RWPE2 (cell line): ENCODE results near the gene TRIM56.
"Not testable (repeated sequence)": the region's sequence is repeated elsewhere in the genome, so short reads cannot be mapped to it uniquely, and the experiment has no call there.

Experiments
- ATAC-seq: fragments of 200-7000 bp; cut with Tn5 transposase; 3 replicates; pipeline ENCODE4 v1.9.1; 2021; ENCODE audit warnings: low read depth
- DNase-seq: peaks from one replicate; pipeline ENCODE4 v3.0.0-alpha.2; 2020; ENCODE audit warnings: low spot score
- H3K27ac ChIP-seq: fragments of 450-650 bp; 2 replicates; pipeline ENCODE4 v1.5.1; 2017; ENCODE audit warnings: mild to moderate bottlenecking; ENCODE audit not compliant: poor library complexity, severe bottlenecking
- H3K27me3 ChIP-seq: fragments of 250-450 bp; sonication (Bioruptor Pico); 2 replicates; pipeline ENCODE4 v1.5.1; 2021; ENCODE audit warnings: mild to moderate bottlenecking, moderate library complexity; ENCODE audit not compliant: insufficient read depth, poor library complexity, severe bottlenecking
- H3K36me3 ChIP-seq: fragments of 250-450 bp; sonication (Bioruptor Pico); 2 replicates; pipeline ENCODE4 v1.5.1; 2020; ENCODE audit warnings: low read depth, mild to moderate bottlenecking, moderate library complexity
- H3K4me1 ChIP-seq: fragments of 250-450 bp; sonication (Bioruptor Pico); 2 replicates; pipeline ENCODE4 v1.5.1; 2021; ENCODE audit warnings: mild to moderate bottlenecking, moderate library complexity; ENCODE audit not compliant: insufficient read depth, poor library complexity, severe bottlenecking
- H3K4me3 ChIP-seq: fragments of 250-450 bp; sonication (Bioruptor Pico); 2 replicates; pipeline ENCODE4 v1.5.1; 2021; ENCODE audit warnings: mild to moderate bottlenecking, moderate library complexity; ENCODE audit not compliant: severe bottlenecking
- H3K9me3 ChIP-seq: fragments of 250-450 bp; sonication (Bioruptor Pico); 2 replicates; pipeline ENCODE4 v1.5.1; 2021; ENCODE audit warnings: mild to moderate bottlenecking, moderate library complexity; ENCODE audit not compliant: severe bottlenecking
- CTCF ChIP-seq: fragments of 450-650 bp; IDR thresholded peaks from one replicate; pipeline ENCODE4 v1.5.1; 2017; ENCODE audit warnings: mild to moderate bottlenecking, moderate library complexity; ENCODE audit not compliant: poor library complexity, severe bottlenecking

The TRIM56 gene

GRCh38 chr7:101060992-101061391 lies 24.3 kb upstream of the TRIM56 start:
- Histone ChIP-seq H3K27me3 (peaks cover 17% of the 10 kb centered on the region), H3K27ac (no peak overlapping the region), H3K36me3 (no peaks in the 10 kb centered on the region), H3K4me1 (peaks cover 2% of the 10 kb centered on the region), H3K4me3 (no peak overlapping the region), H3K9me3 (no peaks in the 10 kb centered on the region)
- ATAC-seq (no peak), DNase-seq (no peak)
- no peak for TF ChIP-seq CTCF

- H3K27me3 ChIP-seq: not testable (repeated sequence)
These were observed 21.1 kb upstream of the TRIM56 start for GRCh38 chr7:101064176-101064550.

GRCh38 chr7:101065162-101065561 lies 20.1 kb upstream of the TRIM56 start:
- H3K36me3 ChIP-seq, H3K27ac ChIP-seq, H3K27me3 ChIP-seq, ATAC-seq, H3K4me3 ChIP-seq, DNase-seq, H3K4me1 ChIP-seq, H3K9me3 ChIP-seq: not testable (repeated sequence)

More at GRCh38 chr7:101064176-101064550, 21.1 kb upstream of the TRIM56 start:
- not testable (repeated sequence) for ATAC-seq, H3K36me3 ChIP-seq, H3K27ac ChIP-seq, H3K4me3 ChIP-seq, DNase-seq, H3K9me3 ChIP-seq, H3K4me1 ChIP-seq

GRCh38 chr7:101066141-101066832 lies 19.0 kb upstream of the TRIM56 start:
- Histone ChIP-seq H3K27ac (no peak overlapping the region), H3K27me3 (no peaks in the 10 kb centered on the region)
- no peak for TF ChIP-seq CTCF

GRCh38 chr7:101066833-101067177 lies 18.5 kb upstream of the TRIM56 start:
- Histone ChIP-seq H3K27ac (no peak overlapping the region), H3K4me3 (no peak overlapping the region), H3K36me3 (no peaks in the 10 kb centered on the region), H3K27me3 (no peaks in the 10 kb centered on the region), H3K9me3 (no peaks in the 10 kb centered on the region), H3K4me1 (peaks cover 7% of the 10 kb centered on the region)
- no peak for TF ChIP-seq CTCF
- DNase-seq (no peak), ATAC-seq (no peak)

More at GRCh38 chr7:101066141-101066832, 19.0 kb upstream of the TRIM56 start:
- H3K9me3 ChIP-seq: no peaks in the 10 kb centered on the region
- H3K4me3 ChIP-seq: no peak overlapping the region
- H3K4me1 ChIP-seq: peaks cover 7% of the 10 kb centered on the region
- ATAC-seq: peak; percentile 73
- DNase-seq: no peak
- H3K36me3 ChIP-seq: no peaks in the 10 kb centered on the region

- DNase-seq (no peak), ATAC-seq (no peak)
- Histone ChIP-seq H3K9me3 (no peaks in the 10 kb centered on the region), H3K27me3 (no peaks in the 10 kb centered on the region), H3K27ac (no peak overlapping the region), H3K4me3 (no peak overlapping the region), H3K4me1 (peaks cover 7% of the 10 kb centered on the region), H3K36me3 (no peaks in the 10 kb centered on the region)
- TF ChIP-seq CTCF: no peak
These were observed 16.9 kb upstream of the TRIM56 start for GRCh38 chr7:101068401-101068800.

- not testable (repeated sequence) for H3K4me3 ChIP-seq, H3K27me3 ChIP-seq, H3K4me1 ChIP-seq, H3K27ac ChIP-seq, DNase-seq, H3K9me3 ChIP-seq, H3K36me3 ChIP-seq, ATAC-seq
These were observed 13.7 kb upstream of the TRIM56 start for GRCh38 chr7:101071362-101072104.
